ENCODE measurements around the gene CHCHD6. TPM values are rescaled to one million over a fixed set of nuclear protein-coding genes. Genes with fewer than 3 reads are reported as not detected.

Gene CHCHD6
- total RNA-seq, 1 experiment from 2014 or later = 36.3 TPM

DNA sequence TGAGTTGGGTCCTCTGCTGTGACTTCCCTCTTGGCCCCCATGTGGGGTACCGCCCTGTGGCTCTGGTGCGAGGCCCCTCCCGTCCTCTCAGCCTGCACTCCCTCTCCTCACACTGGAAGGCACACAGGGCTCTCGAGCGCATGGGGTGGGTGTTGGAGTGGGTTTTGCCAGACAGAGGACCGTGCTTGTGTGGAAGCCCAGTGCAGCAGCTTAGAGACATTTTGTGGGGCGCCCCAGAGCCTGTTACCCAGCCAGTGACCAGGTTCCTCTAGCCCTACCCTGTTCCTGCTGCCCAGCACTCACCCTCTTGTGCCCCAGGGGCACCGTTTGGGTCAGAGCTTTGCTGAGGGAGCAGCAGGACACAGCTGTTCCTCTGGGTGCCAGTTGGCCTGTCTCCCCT lies 288.7 kb downstream of the CHCHD6 start:
- ChIA-PET CTCF (no interaction called here), POLR2A (no interaction called here), RAD21 (ENCODE audit: low non-redundant PET in 1 of 2, low total read pairs in 2 of 2, uncharacterized antibody in 2 of 2, unreplicated experiment in 2 of 2) (no interaction called here)
- Histone ChIP-seq H2AFZ (ENCODE audit: low read depth, low read length, poor library complexity, severe bottlenecking) (no peak overlapping the region), H3K27me3 (ENCODE audit: insufficient read depth, low read length) (no peaks in the 10 kb centered on the region), H3K79me2 (ENCODE audit: insufficient read depth, low read length) (peaks cover 45% of the 10 kb centered on the region; the same call in 1 of the 2 replicates), H4K20me1 (ENCODE audit: insufficient read depth) (no peaks in the 10 kb centered on the region), H3K9me3 (ENCODE audit: control insufficient read depth in 1 of 2, insufficient read depth in 1 of 2, low read depth in 1 of 2, low read length in 2 of 2) (no peaks in the 10 kb centered on the region), H3K4me3 (replicated peaks in 1 of 2; ENCODE audit: low read depth in 1 of 2, low read length in 2 of 2) (no peak overlapping the region), H3K9me2 (ENCODE audit: insufficient read depth) (no peaks in the 10 kb centered on the region), H3K27ac (ENCODE audit: low read depth, low read length) (no peak overlapping the region), H3K4me2 (ENCODE audit: low read length) (no peak overlapping the region), H3K9ac (ENCODE audit: low read length) (no peak overlapping the region), H3K4me1 (ENCODE audit: control insufficient read depth in 1 of 2, insufficient read depth in 2 of 2, low read length in 2 of 2) (no peaks in the 10 kb centered on the region), H3K36me3 (ENCODE audit: control insufficient read depth in 1 of 2, insufficient read depth in 2 of 2, low read length in 2 of 2) (peaks cover 0 to 10% of the 10 kb centered on the region in 2 experiments; a peak in 2 of 4 replicates)
- BruUV-seq (replicated peaks) = no TSS peak
- no peak for DNase-seq (ENCODE audit: low read depth, low spot score)
- ATAC-seq = no peak
- intact Hi-C loops (cut with micrococcal nuclease) = no loop called here
- TF ChIP-seq CTCF (IDR thresholded peaks at IDR 0.05 in 2 of 3, conservative IDR thresholded peaks at IDR 0.05 in 1 of 3; ENCODE audit: borderline replicate concordance in 1 of 3, insufficient read depth in 1 of 3, low read depth in 2 of 3, low read length in 2 of 3) (no peak), SRF (IDR thresholded peaks at IDR 0.05; ENCODE audit: low read depth) (no peak), SIN3A (IDR thresholded peaks at IDR 0.05; ENCODE audit: low read depth) (no peak), POLR2A (IDR thresholded peaks at IDR 0.05; ENCODE audit: borderline replicate concordance, extremely low read depth, insufficient read depth, insufficient read length) (no peak), ELF1 (IDR thresholded peaks at IDR 0.05; ENCODE audit: borderline replicate concordance, low read depth) (no peak), EZH2 (IDR thresholded peaks at IDR 0.05) (no peak)
- TF ChIP-seq, protein P1, sequence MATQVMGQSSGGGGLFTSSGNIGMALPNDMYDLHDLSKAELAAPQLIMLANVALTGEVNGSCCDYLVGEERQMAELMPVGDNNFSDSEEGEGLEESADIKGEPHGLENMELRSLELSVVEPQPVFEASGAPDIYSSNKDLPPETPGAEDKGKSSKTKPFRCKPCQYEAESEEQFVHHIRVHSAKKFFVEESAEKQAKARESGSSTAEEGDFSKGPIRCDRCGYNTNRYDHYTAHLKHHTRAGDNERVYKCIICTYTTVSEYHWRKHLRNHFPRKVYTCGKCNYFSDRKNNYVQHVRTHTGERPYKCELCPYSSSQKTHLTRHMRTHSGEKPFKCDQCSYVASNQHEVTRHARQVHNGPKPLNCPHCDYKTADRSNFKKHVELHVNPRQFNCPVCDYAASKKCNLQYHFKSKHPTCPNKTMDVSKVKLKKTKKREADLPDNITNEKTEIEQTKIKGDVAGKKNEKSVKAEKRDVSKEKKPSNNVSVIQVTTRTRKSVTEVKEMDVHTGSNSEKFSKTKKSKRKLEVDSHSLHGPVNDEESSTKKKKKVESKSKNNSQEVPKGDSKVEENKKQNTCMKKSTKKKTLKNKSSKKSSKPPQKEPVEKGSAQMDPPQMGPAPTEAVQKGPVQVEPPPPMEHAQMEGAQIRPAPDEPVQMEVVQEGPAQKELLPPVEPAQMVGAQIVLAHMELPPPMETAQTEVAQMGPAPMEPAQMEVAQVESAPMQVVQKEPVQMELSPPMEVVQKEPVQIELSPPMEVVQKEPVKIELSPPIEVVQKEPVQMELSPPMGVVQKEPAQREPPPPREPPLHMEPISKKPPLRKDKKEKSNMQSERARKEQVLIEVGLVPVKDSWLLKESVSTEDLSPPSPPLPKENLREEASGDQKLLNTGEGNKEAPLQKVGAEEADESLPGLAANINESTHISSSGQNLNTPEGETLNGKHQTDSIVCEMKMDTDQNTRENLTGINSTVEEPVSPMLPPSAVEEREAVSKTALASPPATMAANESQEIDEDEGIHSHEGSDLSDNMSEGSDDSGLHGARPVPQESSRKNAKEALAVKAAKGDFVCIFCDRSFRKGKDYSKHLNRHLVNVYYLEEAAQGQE (IDR thresholded peaks at IDR 0.05; ENCODE audit: low read depth) = no peak
- TF ChIP-seq, protein P2, sequence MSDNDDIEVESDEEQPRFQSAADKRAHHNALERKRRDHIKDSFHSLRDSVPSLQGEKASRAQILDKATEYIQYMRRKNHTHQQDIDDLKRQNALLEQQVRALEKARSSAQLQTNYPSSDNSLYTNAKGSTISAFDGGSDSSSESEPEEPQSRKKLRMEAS (IDR thresholded peaks at IDR 0.05) = no peak

Measured in HCT116 (cell line).